D721Med (cell line): ENCODE results near the gene MRPL55.

Source experiments
- DNase-seq: peaks from one replicate; pipeline ENCODE4 v3.0.0; 2011; ENCODE audit warnings: low spot score; ENCODE audit not compliant: insufficient read length
- FAIRE-seq: peaks from 2 replicates; lab custom pipeline; 2011; peaks lifted over from hg19 to GRCh38; lab: Jason Lieb, UNC
- TF ChIP-seq, protein P1 (sequence below): IDR thresholded peaks from 2 replicates; pipeline ENCODE4 v1.5.1; 2012; ENCODE audit warnings: mild to moderate bottlenecking, control low read depth; ENCODE audit not compliant: insufficient read depth; ENCODE audit errors: missing control alignments

Gene MRPL55

DNA sequence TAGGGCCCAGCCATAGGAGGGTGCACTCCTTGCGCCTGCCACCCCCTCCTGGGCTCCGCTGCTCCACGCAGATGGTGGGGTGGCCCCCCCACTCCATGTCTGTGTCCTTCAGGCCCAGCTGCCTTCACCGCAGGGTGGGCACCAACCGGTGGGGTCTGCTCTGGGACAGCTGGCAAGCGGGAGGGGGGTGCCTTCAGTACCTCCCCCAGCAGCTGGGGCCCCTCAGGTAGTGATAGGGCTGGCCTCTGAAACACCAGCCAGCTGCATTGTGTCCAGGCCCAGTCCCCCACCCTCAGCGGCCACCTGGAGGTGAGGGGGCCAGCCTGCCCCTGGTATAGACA is 41.0 kb upstream of the MRPL55 start:
- FAIRE-seq: no peak
- TF ChIP-seq, protein P1, sequence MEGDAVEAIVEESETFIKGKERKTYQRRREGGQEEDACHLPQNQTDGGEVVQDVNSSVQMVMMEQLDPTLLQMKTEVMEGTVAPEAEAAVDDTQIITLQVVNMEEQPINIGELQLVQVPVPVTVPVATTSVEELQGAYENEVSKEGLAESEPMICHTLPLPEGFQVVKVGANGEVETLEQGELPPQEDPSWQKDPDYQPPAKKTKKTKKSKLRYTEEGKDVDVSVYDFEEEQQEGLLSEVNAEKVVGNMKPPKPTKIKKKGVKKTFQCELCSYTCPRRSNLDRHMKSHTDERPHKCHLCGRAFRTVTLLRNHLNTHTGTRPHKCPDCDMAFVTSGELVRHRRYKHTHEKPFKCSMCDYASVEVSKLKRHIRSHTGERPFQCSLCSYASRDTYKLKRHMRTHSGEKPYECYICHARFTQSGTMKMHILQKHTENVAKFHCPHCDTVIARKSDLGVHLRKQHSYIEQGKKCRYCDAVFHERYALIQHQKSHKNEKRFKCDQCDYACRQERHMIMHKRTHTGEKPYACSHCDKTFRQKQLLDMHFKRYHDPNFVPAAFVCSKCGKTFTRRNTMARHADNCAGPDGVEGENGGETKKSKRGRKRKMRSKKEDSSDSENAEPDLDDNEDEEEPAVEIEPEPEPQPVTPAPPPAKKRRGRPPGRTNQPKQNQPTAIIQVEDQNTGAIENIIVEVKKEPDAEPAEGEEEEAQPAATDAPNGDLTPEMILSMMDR: no peak
- DNase-seq: no peak

- DNase-seq: no peak
- FAIRE-seq: no peak
Observed at GRCh38 chr1:228149406-228150119, 40.5 kb upstream of the MRPL55 start, which contains the start of gene GJC2. GJC2 (plus strand) TSS chr1:228149930; CDS start chr1:228157759, 7,829 bp downstream.

DNA sequence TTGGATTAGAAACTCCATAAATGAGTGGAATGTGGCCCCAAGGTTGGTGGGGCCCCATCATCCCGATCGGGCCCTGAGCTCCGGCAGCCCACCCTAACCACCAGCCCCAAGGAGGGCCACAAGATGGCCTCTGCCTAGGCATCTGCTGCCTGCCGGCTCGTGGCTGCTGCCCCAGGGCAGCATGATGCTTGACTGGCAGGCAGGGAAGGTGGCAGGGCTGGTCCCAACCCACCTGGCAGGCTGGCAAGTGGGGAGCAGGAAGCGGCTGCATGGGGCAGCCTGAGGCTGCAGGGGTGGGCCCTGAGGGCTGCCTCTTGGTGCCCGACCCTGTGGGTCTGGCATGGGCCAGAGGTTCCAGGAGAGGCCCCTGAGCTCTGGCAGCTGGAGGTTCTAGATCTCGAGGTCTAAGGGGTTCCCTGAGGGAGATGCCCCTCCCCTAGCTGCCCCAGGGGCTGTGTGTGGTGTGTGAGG is 39.9 kb upstream of the MRPL55 start:
- no peak for DNase-seq
- TF ChIP-seq, protein P1: no peak
- no peak for FAIRE-seq

More at GRCh38 chr1:228149406-228150119, 40.5 kb upstream of the MRPL55 start, which contains the start of gene GJC2:
- TF ChIP-seq, protein P1: no peak

- TF ChIP-seq, protein P1: no peak
- DNase-seq (no peak), FAIRE-seq (no peak)
Observed at GRCh38 chr1:228148196-228148861, 39.2 kb upstream of the MRPL55 start.

DNA sequence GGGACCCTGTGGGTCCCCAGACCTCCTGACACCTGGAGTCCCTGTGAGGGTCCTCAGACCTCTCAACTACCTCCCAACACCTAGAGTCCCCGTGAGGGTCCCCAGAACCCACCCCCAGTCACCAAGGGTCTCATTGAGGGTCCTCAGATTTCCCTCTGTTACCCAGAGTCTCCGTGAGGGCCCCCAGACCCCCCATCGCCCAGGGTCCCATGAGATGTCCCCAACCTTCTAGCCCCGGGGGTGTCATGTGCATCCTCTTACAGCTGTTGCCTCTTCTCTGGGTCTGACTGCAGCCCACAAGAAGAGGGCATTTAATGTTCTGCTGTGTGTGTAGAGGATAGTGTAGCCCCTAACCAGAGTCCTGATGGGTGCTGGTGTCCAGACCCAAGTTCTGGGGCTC is 38.7 kb upstream of the MRPL55 start:
- TF ChIP-seq, protein P1: no peak
- DNase-seq (no peak), FAIRE-seq (no peak)

GRCh38 chr1:228147151-228147693 is 38.1 kb upstream of the MRPL55 start:
- TF ChIP-seq, protein P1: no peak
- no peak for DNase-seq
- no peak for FAIRE-seq
